ENCODE data around the gene NFATC4. TPM values are rescaled to one million over a fixed set of nuclear protein-coding genes. Genes with fewer than 3 reads are reported as not detected.

The NFATC4 gene
- total and polyA plus RNA-seq, 2 of the 4 experiments (the other 2 are of a cell fraction): 15.6 to 35.8 TPM

DNA sequence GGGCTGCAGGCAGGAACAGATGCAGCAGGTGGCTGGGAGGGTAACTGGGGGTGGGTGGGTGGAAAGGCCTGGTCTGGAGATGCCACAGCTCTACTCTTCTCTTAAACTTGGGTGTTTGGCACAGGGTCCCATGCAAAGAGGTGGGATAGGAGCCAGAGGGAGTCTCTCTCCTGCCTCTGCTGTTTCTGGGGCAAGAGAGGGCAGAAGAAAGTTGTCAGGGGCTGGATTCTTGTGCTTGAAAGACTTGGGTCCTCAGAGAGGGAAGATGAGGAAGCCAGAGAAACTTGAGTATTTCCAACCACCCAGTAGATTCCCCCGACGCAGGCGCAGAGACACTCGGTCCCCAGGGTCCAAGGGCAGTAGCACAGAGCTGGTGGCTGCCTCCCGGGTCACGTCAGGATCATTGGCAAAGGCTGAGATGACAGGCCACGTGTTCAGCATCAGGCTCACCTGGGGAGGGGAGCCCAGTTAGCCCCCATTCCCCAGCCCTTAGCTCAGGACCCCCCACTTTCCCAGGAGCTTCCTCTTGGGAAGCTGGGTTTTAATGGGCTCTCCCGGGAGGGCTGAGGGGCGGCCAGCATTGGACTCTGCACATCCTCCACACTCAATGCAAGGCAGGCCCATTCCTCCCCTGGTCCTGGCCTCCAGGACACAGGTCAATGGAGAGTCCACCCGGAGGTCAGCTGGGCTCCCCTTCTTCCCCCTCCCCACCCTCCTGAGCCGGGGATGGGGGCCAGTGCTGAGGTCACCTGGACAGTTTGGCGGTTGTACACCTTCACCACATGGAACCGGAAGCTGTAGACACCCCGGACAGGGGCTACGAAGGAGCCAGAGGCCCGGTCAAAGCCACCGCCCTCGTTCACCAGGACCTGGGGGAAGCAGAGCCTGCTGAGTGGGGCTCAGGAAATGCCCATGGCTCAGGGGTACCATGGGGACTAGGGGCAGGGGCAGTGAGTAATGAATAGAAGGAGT, 59.8 kb downstream of the NFATC4 start (continued):
- TF ChIP-seq, protein P1, sequence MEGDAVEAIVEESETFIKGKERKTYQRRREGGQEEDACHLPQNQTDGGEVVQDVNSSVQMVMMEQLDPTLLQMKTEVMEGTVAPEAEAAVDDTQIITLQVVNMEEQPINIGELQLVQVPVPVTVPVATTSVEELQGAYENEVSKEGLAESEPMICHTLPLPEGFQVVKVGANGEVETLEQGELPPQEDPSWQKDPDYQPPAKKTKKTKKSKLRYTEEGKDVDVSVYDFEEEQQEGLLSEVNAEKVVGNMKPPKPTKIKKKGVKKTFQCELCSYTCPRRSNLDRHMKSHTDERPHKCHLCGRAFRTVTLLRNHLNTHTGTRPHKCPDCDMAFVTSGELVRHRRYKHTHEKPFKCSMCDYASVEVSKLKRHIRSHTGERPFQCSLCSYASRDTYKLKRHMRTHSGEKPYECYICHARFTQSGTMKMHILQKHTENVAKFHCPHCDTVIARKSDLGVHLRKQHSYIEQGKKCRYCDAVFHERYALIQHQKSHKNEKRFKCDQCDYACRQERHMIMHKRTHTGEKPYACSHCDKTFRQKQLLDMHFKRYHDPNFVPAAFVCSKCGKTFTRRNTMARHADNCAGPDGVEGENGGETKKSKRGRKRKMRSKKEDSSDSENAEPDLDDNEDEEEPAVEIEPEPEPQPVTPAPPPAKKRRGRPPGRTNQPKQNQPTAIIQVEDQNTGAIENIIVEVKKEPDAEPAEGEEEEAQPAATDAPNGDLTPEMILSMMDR (conservative IDR thresholded peaks at IDR 0.05; ENCODE audit: low read depth, low read length): no peak
- no peak for TF ChIP-seq MAZ (IDR thresholded peaks at IDR 0.05; ENCODE audit: borderline replicate concordance, low read depth, low read length)

Measured in IMR-90 (cell line).